Common myeloid progenitor, CD34-positive (primary cell): ENCODE results near the gene MAPRE3.

ENCODE experiments used
- CTCF ChIA-PET: fragments of 350-600 bp; sonication (Branson Sonifier 250); formaldehyde crosslinking; loops from one replicate; lab custom pipeline; 2021; ENCODE audit warnings: antibody characterized with exemption; lab: Charles Lee
- POLR2A ChIA-PET: fragments of 350-600 bp; sonication (Branson Sonifier 250); formaldehyde crosslinking; loops from one replicate; lab custom pipeline; 2021; ENCODE audit warnings: antibody characterized with exemption; lab: Charles Lee
- DNase-seq, 3 donors: peaks; one replicate each; pipeline versions ENCODE4 v3.0.0 to v3.0.0-alpha.2; 2013
- H3K27ac ChIP-seq, 2 experiments: 1 replicate in 1 of 2; 2 replicates in 1 of 2; pipeline ENCODE4 v1.7.0; 2013; ENCODE audit warnings: inconsistent platforms in 2 of 2, low read length in 2 of 2, mild to moderate bottlenecking in 2 of 2, low read depth in 1 of 2, moderate library complexity in 1 of 2; ENCODE audit not compliant: severe bottlenecking in 2 of 2, insufficient read depth in 1 of 2, poor library complexity in 1 of 2
- H3K27me3 ChIP-seq, 5 experiments: replicated peaks in 2 of 5; 1 replicate in 3 of 5; 2 replicates in 2 of 5; pipeline versions ENCODE4 v1.6.1 to v1.7.0; 2013; ENCODE audit warnings: low read length in 4 of 5, mild to moderate bottlenecking in 2 of 5, moderate library complexity in 2 of 5, inconsistent platforms in 1 of 5; ENCODE audit not compliant: insufficient read depth in 5 of 5, control insufficient read depth in 4 of 5
- H3K36me3 ChIP-seq, 4 experiments: 1 replicate in 2 of 4; 2 replicates in 2 of 4; pipeline versions ENCODE4 v1.6.1 to v1.7.0; 2013; ENCODE audit warnings: low read length in 3 of 4, control low read depth in 1 of 4, mild to moderate bottlenecking in 1 of 4; ENCODE audit not compliant: control insufficient read depth in 4 of 4, insufficient read depth in 4 of 4
- H3K4me1 ChIP-seq, 4 experiments: 1 replicate in 3 of 4; 2 replicates in 1 of 4; pipeline versions ENCODE4 v1.6.1 to v1.7.1; 2013; ENCODE audit warnings: low read length in 3 of 4, mild to moderate bottlenecking in 3 of 4, control low read depth in 1 of 4, inconsistent platforms in 1 of 4, moderate library complexity in 1 of 4; ENCODE audit not compliant: control insufficient read depth in 4 of 4, insufficient read depth in 4 of 4; ENCODE audit errors: control extremely low read depth in 1 of 4
- H3K4me3 ChIP-seq, 7 experiments: 1 replicate in 4 of 7; 2 replicates in 3 of 7; pipeline versions ENCODE4 v1.5.1 to v1.7.0; 2013; ENCODE audit warnings: mild to moderate bottlenecking in 7 of 7, low read length in 6 of 7, moderate library complexity in 6 of 7, inconsistent platforms in 2 of 7, low read depth in 2 of 7, control low read depth in 1 of 7; ENCODE audit not compliant: insufficient read depth in 4 of 7, control insufficient read depth in 1 of 7; ENCODE audit errors: extremely low read depth in 1 of 7
- H3K9me3 ChIP-seq, 5 experiments: 1 replicate in 4 of 5; 2 replicates in 1 of 5; pipeline versions ENCODE4 v1.6.1 to v1.7.1; 2013; ENCODE audit warnings: low read length in 4 of 5, mild to moderate bottlenecking in 2 of 5, inconsistent platforms in 1 of 5, low read depth in 1 of 5, moderate library complexity in 1 of 5; ENCODE audit not compliant: control insufficient read depth in 4 of 5, insufficient read depth in 2 of 5; ENCODE audit errors: control extremely low read depth in 1 of 5
- WGBS: methylation state at CpG from one replicate; pipeline ENCODE4 v1.1.5; 2013; ENCODE audit not compliant: insufficient coverage; 5-methylcytosine and 5-hydroxymethylcytosine counted together

The MAPRE3 gene

GRCh38 chr2:27067385-27067784, 96.9 kb downstream of the MAPRE3 start:
- Histone ChIP-seq H3K4me3 (no peak overlapping the region), H3K36me3 (peaks cover 6 to 44% (median 26%) of the 10 kb centered on the region in 4 experiments), H3K4me1 (peaks cover 6 to 25% (median 20%) of the 10 kb centered on the region in 4 experiments), H3K9me3 (no peaks in the 10 kb centered on the region), H3K27ac (no peak overlapping the region), H3K27me3 (no peaks in the 10 kb centered on the region)
- CTCF ChIA-PET, result interaction anchor here (0.8 to 28.0 kb wide), 5 partner anchors 9 to 29 kb away, joined by 3 to 381 read pairs (median 5); partner anchors contain the start of genes AGBL5 and KHK
- DNase-seq, result no peak
- POLR2A ChIA-PET, result interaction anchor here (0.5 kb wide), 1 partner anchor 761 kb away, joined by 4 read pairs; no protein-coding TSS in a partner anchor
- 95% methylated on average over 4 of the region's 5 CpGs for WGBS

GRCh38 chr2:27069436-27069835, 99.0 kb downstream of the MAPRE3 start:
- no peak overlapping the region for H3K27ac ChIP-seq
- peaks cover 6 to 43% (median 38%) of the 10 kb centered on the region in 4 experiments for H3K4me1 ChIP-seq
- H3K27me3 ChIP-seq, result no peaks in the 10 kb centered on the region
- ChIA-PET CTCF (interaction anchor here (0.7 to 28.0 kb wide), 6 partner anchors 10 to 163 kb away, joined by 3 to 381 read pairs (median 5); partner anchors contain the start of gene AGBL5), POLR2A (interaction anchor here (1.7 kb wide), 1 partner anchor 19 kb away, joined by 3 read pairs; the partner anchor contains the start of gene AGBL5)
- peaks cover 6 to 43% (median 24%) of the 10 kb centered on the region in 4 experiments for H3K36me3 ChIP-seq
- no peak for DNase-seq
- 90% methylated on average over 6 of the region's 6 CpGs for WGBS
- H3K9me3 ChIP-seq, result no peaks in the 10 kb centered on the region
- H3K4me3 ChIP-seq, result no peak overlapping the region

GRCh38 chr2:27069961-27070618, 99.7 kb downstream of the MAPRE3 start:
- ChIA-PET CTCF (interaction anchor here (0.8 to 28.0 kb wide), 6 partner anchors 12 to 53 kb away, joined by 3 to 381 read pairs (median 28); partner anchors contain the start of genes AGBL5 and KHK), POLR2A (interaction anchor here (1.2 to 1.7 kb wide), 2 partner anchors 17 to 19 kb away, joined by 3 to 4 read pairs; partner anchors contain the start of genes AGBL5 and KHK)
- Histone ChIP-seq H3K9me3 (no peaks in the 10 kb centered on the region), H3K4me1 (peaks cover 12 to 50% (median 45%) of the 10 kb centered on the region in 4 experiments), H3K27ac (peak overlapping the region; percentile 84 to 92), H3K36me3 (peaks cover 6 to 40% (median 22%) of the 10 kb centered on the region in 4 experiments), H3K4me3 (peak overlapping the region in 6 of 7 experiments; percentile 82 to 98 (median 96)), H3K27me3 (no peaks in the 10 kb centered on the region)
- DNase-seq, result no peak
- WGBS, result 84% methylated on average over 7 of the region's 8 CpGs

DNA sequence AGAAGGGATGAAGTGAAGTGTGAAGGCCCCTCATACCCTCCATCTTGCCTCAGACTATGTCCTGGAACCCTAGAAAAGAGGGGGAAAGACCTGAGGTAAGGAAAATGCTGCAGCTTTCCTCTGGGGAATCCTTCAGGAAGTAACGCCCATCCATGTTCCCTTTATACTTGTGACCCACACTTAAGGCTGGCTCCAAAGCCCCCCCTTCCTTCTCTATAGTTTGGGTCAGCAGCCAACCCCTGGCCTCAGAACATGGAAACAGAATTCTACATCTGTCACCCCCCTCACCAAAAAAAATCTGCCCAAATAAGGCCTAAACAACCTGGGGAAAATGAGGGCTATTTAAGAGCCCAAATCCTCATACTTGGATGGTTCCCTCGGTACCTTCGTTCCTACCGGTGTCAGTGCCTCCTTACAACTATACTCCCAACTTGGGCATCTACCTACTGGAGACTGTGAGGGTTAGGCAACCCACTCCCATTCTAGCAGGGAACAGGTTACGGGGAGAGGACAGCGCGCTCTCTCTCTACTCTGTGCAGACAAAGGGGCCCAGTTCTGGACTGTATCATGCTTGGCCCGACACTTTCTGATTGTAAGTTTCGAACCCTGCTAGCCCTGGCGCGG, 100.3 kb downstream of the MAPRE3 start:
- Histone ChIP-seq H3K27ac (peak overlapping the region; percentile 84 to 92), H3K9me3 (no peaks in the 10 kb centered on the region), H3K4me1 (peaks cover 13 to 56% (median 52%) of the 10 kb centered on the region in 4 experiments), H3K4me3 (peak overlapping the region; percentile 71 to 98 (median 96)), H3K27me3 (no peaks in the 10 kb centered on the region), H3K36me3 (peaks cover 6 to 34% (median 19%) of the 10 kb centered on the region in 4 experiments)
- POLR2A ChIA-PET, result interaction anchor here (1.0 to 2.8 kb wide), 5 partner anchors 8 to 20 kb away, joined by 3 to 16 read pairs (median 5); partner anchors contain the start of genes AGBL5 and KHK
- WGBS, result 7% methylated on average over 11 of the region's 11 CpGs
- CTCF ChIA-PET, result interaction anchor here (4.5 to 28.0 kb wide), 3 partner anchors 11 to 17 kb away, joined by 28 to 381 read pairs (median 50); partner anchors contain the start of genes AGBL5 and KHK
- DNase-seq, result no peak

DNA sequence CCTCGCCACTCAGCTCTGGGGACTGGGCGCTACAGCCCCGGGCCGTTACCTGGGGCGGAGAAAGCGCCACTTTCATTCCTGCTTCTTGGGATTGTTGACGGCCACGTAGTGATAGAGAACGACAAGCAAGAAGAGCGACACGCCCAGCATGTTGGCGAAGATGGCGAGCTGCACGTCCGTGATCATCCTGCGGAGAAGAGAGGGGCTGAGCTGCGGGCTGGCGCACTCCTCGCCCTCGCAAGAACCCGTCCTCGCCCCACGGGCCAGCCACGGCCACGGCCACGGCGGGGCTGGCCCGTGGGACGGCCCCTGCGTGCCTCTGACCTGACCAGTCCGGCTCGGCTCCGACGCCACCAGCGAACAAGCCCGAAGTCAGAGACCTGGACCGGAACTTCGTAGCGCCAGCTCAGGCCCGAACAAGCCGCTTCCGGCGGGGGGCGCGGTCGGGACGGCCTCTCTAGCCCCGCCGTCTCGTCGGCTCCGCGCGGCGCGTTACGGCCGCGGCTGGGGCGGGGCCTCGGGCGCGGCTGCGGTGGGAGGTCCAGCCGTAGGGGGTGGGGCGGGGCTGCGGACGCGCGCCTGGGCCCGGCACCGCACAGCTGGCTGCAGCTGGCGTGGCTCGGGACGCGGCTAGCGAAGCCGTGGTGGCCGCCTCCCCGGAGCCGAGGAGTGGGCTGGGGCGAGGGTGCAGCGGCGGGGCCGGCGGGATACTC, 101.0 kb downstream of the MAPRE3 start, which contains the start of gene OST4:
TSS of gene OST4 (minus strand) at position 378 of the 713 bp plus-strand sequence.
- Histone ChIP-seq H3K9me3 (no peaks in the 10 kb centered on the region), H3K36me3 (peaks cover 6 to 34% (median 16%) of the 10 kb centered on the region in 4 experiments), H3K4me1 (peaks cover 13 to 63% (median 55%) of the 10 kb centered on the region in 4 experiments), H3K4me3 (peak within 1 kb of the TSS; percentile 71 to 98 (median 96)), H3K27ac (peak within 1 kb of the TSS; percentile 84 to 92), H3K27me3 (no peaks in the 10 kb centered on the region)
- WGBS, result under 1% methylated on average over 80 of the region's 86 CpGs
- CTCF ChIA-PET, result interaction anchor here (4.5 to 28.0 kb wide), 3 partner anchors 10 to 18 kb away, joined by 28 to 381 read pairs (median 50); partner anchors contain the start of genes AGBL5 and KHK
- POLR2A ChIA-PET, result interaction anchor here (0.6 to 2.8 kb wide), 6 partner anchors 9 to 21 kb away, joined by 3 to 16 read pairs (median 4); partner anchors contain the start of genes AGBL5 and KHK
- peak; percentile 90 to 94 (median 94) for DNase-seq
